WTC11 (cell line): Measurements from ENCODE around the gene HECW1. TPM values are rescaled to one million over a fixed set of nuclear protein-coding genes. Genes with fewer than 3 reads are reported as not detected.

Experiments used
- ATAC-seq: fragments of 200-7000 bp; cut with Tn5 transposase; 2 replicates; pipeline ENCODE4 v1.10.0; 2021; ENCODE audit warnings: mild to moderate bottlenecking, moderate library complexity
- CTCF ChIA-PET: fragments of 300-600 bp; sonication (Branson Sonifier 250); formaldehyde crosslinking; loops from one replicate; lab custom pipeline; 2021; ENCODE audit warnings: antibody characterized with exemption; lab: Charles Lee
- POLR2A ChIA-PET: fragments of 350-600 bp; sonication (Branson Sonifier 250); formaldehyde crosslinking; loops from one replicate; lab custom pipeline; 2021; ENCODE audit warnings: antibody characterized with exemption; lab: Charles Lee
- DNase-seq: peaks from one replicate; pipeline ENCODE4 v3.0.0; 2021; ENCODE audit warnings: low spot score
- H3K27ac Mint-ChIP-seq: 2 replicates; pipeline ENCODE4 v1.8.0; 2021; ENCODE audit warnings: mixed read lengths
- H3K27me3 Mint-ChIP-seq: 2 replicates; pipeline ENCODE4 v1.8.0; 2021; ENCODE audit warnings: low read depth, mild to moderate bottlenecking, moderate library complexity, mixed read lengths
- H3K36me3 Mint-ChIP-seq: 2 replicates; pipeline ENCODE4 v1.8.0; 2021; ENCODE audit warnings: mixed read lengths
- H3K4me1 Mint-ChIP-seq: 2 replicates; pipeline ENCODE4 v1.8.0; 2022; ENCODE audit warnings: mixed read lengths
- H3K4me3 Mint-ChIP-seq: 2 replicates; pipeline ENCODE4 v1.8.0; 2021; ENCODE audit warnings: mild to moderate bottlenecking, moderate library complexity, mixed read lengths
- H3K9me3 Mint-ChIP-seq: 2 replicates; pipeline ENCODE4 v1.8.0; 2021; ENCODE audit warnings: mixed read lengths
- AFF4 ChIP-seq: sonication (generic); formaldehyde crosslinking; IDR thresholded peaks from 2 replicates; pipeline ENCODE4 v1.8.1; 2023; ENCODE audit warnings: mild to moderate bottlenecking, missing genetic modification reagents, borderline replicate concordance
- E2F4 ChIP-seq: sonication (generic); formaldehyde crosslinking; IDR thresholded peaks from 2 replicates; pipeline ENCODE4 v1.8.1; 2022; ENCODE audit warnings: low read depth, mild to moderate bottlenecking, moderate library complexity, missing genetic modification reagents, borderline replicate concordance
- ERG ChIP-seq: fragments of 250-450 bp; sonication (Bioruptor Pico); IDR thresholded peaks from 2 replicates; pipeline ENCODE4 v1.8.0; 2021; ENCODE audit warnings: mild to moderate bottlenecking
- GABPB1 ChIP-seq: sonication (generic); formaldehyde crosslinking; IDR thresholded peaks from 2 replicates; pipeline ENCODE4 v1.8.1; 2023; ENCODE audit warnings: mild to moderate bottlenecking, missing genetic modification reagents
- IRF2 ChIP-seq: sonication (generic); formaldehyde crosslinking; IDR thresholded peaks from 2 replicates; pipeline ENCODE4 v1.8.0; 2022; ENCODE audit warnings: low read depth, missing genetic modification reagents, borderline replicate concordance
- JUN ChIP-seq: sonication (generic); formaldehyde crosslinking; IDR thresholded peaks from 2 replicates; pipeline ENCODE4 v1.8.0; 2023; ENCODE audit warnings: mild to moderate bottlenecking, missing genetic modification reagents
- SMAD4 ChIP-seq: sonication (generic); formaldehyde crosslinking; IDR thresholded peaks from 2 replicates; pipeline ENCODE4 v1.8.0; 2022; ENCODE audit warnings: mild to moderate bottlenecking, missing genetic modification reagents
- TEAD4 ChIP-seq: sonication (generic); formaldehyde crosslinking; IDR thresholded peaks from 2 replicates; pipeline ENCODE4 v1.8.0; 2022; ENCODE audit warnings: mild to moderate bottlenecking, missing genetic modification reagents
- USF2 ChIP-seq: sonication (generic); formaldehyde crosslinking; IDR thresholded peaks from 2 replicates; pipeline ENCODE4 v1.8.1; 2023; ENCODE audit warnings: mild to moderate bottlenecking, missing genetic modification reagents, moderate library complexity
- ZNF219 ChIP-seq: sonication (generic); formaldehyde crosslinking; IDR thresholded peaks from 2 replicates; pipeline ENCODE4 v1.8.0; 2023; ENCODE audit warnings: missing genetic modification reagents, mild to moderate bottlenecking, borderline replicate concordance
- ZNF232 ChIP-seq: sonication (generic); formaldehyde crosslinking; IDR thresholded peaks from 2 replicates; pipeline ENCODE4 v1.8.0; 2022; ENCODE audit warnings: mild to moderate bottlenecking, missing genetic modification reagents
- ZNF416 ChIP-seq: fragments of 250-450 bp; sonication (Bioruptor Pico); IDR thresholded peaks from 2 replicates; pipeline ENCODE4 v1.9.0; 2021; ENCODE audit warnings: mild to moderate bottlenecking, inconsistent platforms
- ZNF423 ChIP-seq: fragments of 250-450 bp; sonication (Bioruptor Pico); IDR thresholded peaks from 2 replicates; pipeline ENCODE4 v2.1.2; 2022; ENCODE audit warnings: mild to moderate bottlenecking, moderate library complexity
- ZNF425 ChIP-seq: fragments of 250-450 bp; sonication (Bioruptor Pico); conservative IDR thresholded peaks from 2 replicates; pipeline ENCODE4 v1.9.0; 2021; ENCODE audit warnings: mild to moderate bottlenecking
- total RNA-seq: library from RNA; stranded (reverse); gene quantifications from 3 replicates; pipeline ENCODE4 v1.2.3, GENCODE V29; 2021

HECW1 gene
- total RNA-seq, 1 experiment from 2014 or later: 6.1 TPM

GRCh38 chr7:43506460-43506859 lies 394.0 kb downstream of the HECW1 start (continued):
- TF ChIP-seq GABPB1 (CRISPR knock-in tag): no peak

GRCh38 chr7:43508461-43508860 lies 396.0 kb downstream of the HECW1 start:
- H3K36me3 Mint-ChIP-seq: no peaks in the 10 kb centered on the region
- CTCF ChIA-PET: interaction anchor here (5.1 kb wide), 1 partner anchor 74 kb away, joined by 33 read pairs; the partner anchor contains the start of gene STK17A

GRCh38 chr7:43509906-43510305 lies 397.5 kb downstream of the HECW1 start:
- Mint-ChIP-seq H3K4me1 (peaks cover 25% of the 10 kb centered on the region), H3K27me3 (no peaks in the 10 kb centered on the region), H3K4me3 (no peak overlapping the region), H3K27ac (no peak overlapping the region), H3K9me3 (no peaks in the 10 kb centered on the region), H3K36me3 (no peaks in the 10 kb centered on the region)
- ChIA-PET CTCF (interaction anchor here (5.1 kb wide), 1 partner anchor 73 kb away, joined by 33 read pairs; the partner anchor contains the start of gene STK17A), POLR2A (no interaction called here)
- DNase-seq: no peak
- ATAC-seq: no peak
- TF ChIP-seq AFF4 (CRISPR knock-in tag) (no peak), ZNF416 (CRISPR knock-in tag) (no peak), E2F4 (CRISPR knock-in tag) (no peak), IRF2 (CRISPR knock-in tag) (no peak), ZNF219 (CRISPR knock-in tag) (no peak), ERG (CRISPR knock-in tag) (no peak), JUN (CRISPR knock-in tag) (no peak), USF2 (CRISPR knock-in tag) (no peak)

More at GRCh38 chr7:43508461-43508860, 396.0 kb downstream of the HECW1 start:
- TF ChIP-seq ZNF232 (no peak), SMAD4 (CRISPR knock-in tag) (no peak), ZNF423 (no peak), ZNF425 (CRISPR knock-in tag) (no peak), JUN (CRISPR knock-in tag) (no peak), TEAD4 (no peak), AFF4 (CRISPR knock-in tag) (no peak)
- TF ChIP-seq, all 79 proteins: peak for 0
- Mint-ChIP-seq H3K4me1 (peaks cover 16% of the 10 kb centered on the region), H3K9me3 (no peaks in the 10 kb centered on the region), H3K27me3 (no peaks in the 10 kb centered on the region), H3K4me3 (no peak overlapping the region), H3K27ac (no peak overlapping the region)
- no peak for ATAC-seq
- no peak for DNase-seq
- POLR2A ChIA-PET: no interaction called here
